Panc1 (cell line): ENCODE measurements around the gene BCL2L1. TPM values are rescaled to one million over a fixed set of nuclear protein-coding genes. Genes with fewer than 3 reads are reported as not detected.

Experiments
- ATAC-seq: fragments of 200-7000 bp; cut with Tn5 transposase; 2 replicates; pipeline ENCODE4 v1.9.1; 2020; ENCODE audit warnings: mild to moderate bottlenecking, moderate library complexity
- BruUV-seq: library from RNA; stranded (reverse); fragments of 400-500 nt; replicated peaks from 2 replicates; lab custom pipeline; 2021; lab: Mats Ljungman, UMichigan
- CTCF ChIA-PET: fragments of 300-600 bp; sonication (Branson Sonifier 250); formaldehyde crosslinking; loops from one replicate; lab custom pipeline; 2022; ENCODE audit warnings: antibody characterized with exemption; lab: Charles Lee
- POLR2A ChIA-PET: fragments of 300-600 bp; sonication (Branson Sonifier 250); formaldehyde crosslinking; loops from one replicate; lab custom pipeline; 2022; ENCODE audit warnings: antibody characterized with exemption; lab: Charles Lee
- DNase-seq: peaks from one replicate; pipeline ENCODE4 v3.0.0-alpha.2; 2010; ENCODE audit warnings: low read depth, low spot score
- H3K27ac ChIP-seq: 2 replicates; pipeline ENCODE4 v1.5.1; 2011; ENCODE audit warnings: mild to moderate bottlenecking, low read length, inconsistent platforms
- H3K27me3 ChIP-seq: fragments of 200-500 bp; sonication (Bioruptor generic); 2 replicates; pipeline ENCODE4 v1.6.0; 2014; ENCODE audit warnings: low read length, inconsistent platforms; ENCODE audit not compliant: control insufficient read depth, insufficient read depth
- H3K36me3 ChIP-seq: fragments of 200-500 bp; sonication (Bioruptor generic); 2 replicates; pipeline ENCODE4 v1.5.1; 2014; ENCODE audit warnings: inconsistent platforms, mild to moderate bottlenecking, low read length, moderate library complexity; ENCODE audit not compliant: control insufficient read depth, insufficient read depth
- H3K4me1 ChIP-seq: 2 replicates; pipeline ENCODE4 v1.5.1; 2011; ENCODE audit warnings: inconsistent platforms, mild to moderate bottlenecking, low read length, moderate library complexity; ENCODE audit not compliant: control insufficient read depth, insufficient read depth
- H3K4me3 ChIP-seq, 2 experiments: 2 replicates each; pipeline ENCODE4 v1.5.1; 2011 to 2012; ENCODE audit warnings: low read depth in 2 of 2, low read length in 2 of 2, mild to moderate bottlenecking in 2 of 2, inconsistent platforms in 1 of 2, moderate library complexity in 1 of 2
- H3K9me3 ChIP-seq: fragments of 200-500 bp; sonication (Bioruptor generic); 2 replicates; pipeline ENCODE4 v1.5.1; 2014; ENCODE audit warnings: low read depth, mild to moderate bottlenecking, inconsistent platforms, low read length, moderate library complexity; ENCODE audit not compliant: control insufficient read depth, insufficient read depth
- POLR2AphosphoS5 ChIP-seq: IDR thresholded peaks from 2 replicates; pipeline ENCODE4 v1.6.1; 2012; ENCODE audit warnings: mild to moderate bottlenecking, low read depth, low read length, moderate library complexity
- SIN3A ChIP-seq: IDR thresholded peaks from 2 replicates; pipeline ENCODE4 v1.6.1; 2012; ENCODE audit warnings: low read depth, mild to moderate bottlenecking, low read length, moderate library complexity, borderline replicate concordance; ENCODE audit not compliant: insufficient read depth
- TCF7L2 ChIP-seq: IDR thresholded peaks from 2 replicates; pipeline ENCODE4 v1.6.1; 2011; ENCODE audit warnings: mild to moderate bottlenecking, low read depth, low read length, inconsistent platforms
- in situ Hi-C: cut with HindIII; loops from 2 replicates; pipeline ENCODE4 v1.10.0; 2016; ENCODE audit warnings: low sequenced_read_pairs, low pct_unique_long_range_greater_than_20kb
- intact Hi-C: fragments of 100-400 bp; cut with micrococcal nuclease; formaldehyde crosslinking; loops from one replicate; pipeline ENCODE4 v1.10.0; 2022; ENCODE audit not compliant: unreplicated experiment
- total RNA-seq: library from RNA; stranded (reverse); gene quantifications from one replicate; pipeline ENCODE4 v1.2.1, GENCODE V29; 2021; ENCODE audit not compliant: unreplicated experiment
- TF ChIP-seq, protein P1 (sequence below), 2 experiments: IDR thresholded peaks; 2 replicates each; pipeline ENCODE4 v1.6.1; 2011 to 2012; ENCODE audit warnings: low read depth in 2 of 2, control low read depth in 1 of 2, low read length in 1 of 2, mild to moderate bottlenecking in 1 of 2, moderate library complexity in 1 of 2; ENCODE audit not compliant: insufficient read depth in 1 of 2
- TF ChIP-seq, protein P2 (sequence below): fragments of 450-650 bp; IDR thresholded peaks from 2 replicates; pipeline ENCODE4 v1.5.1; 2017; ENCODE audit warnings: mild to moderate bottlenecking

Gene BCL2L1
- total RNA-seq, 1 experiment from 2014 or later = 150 TPM

DNA sequence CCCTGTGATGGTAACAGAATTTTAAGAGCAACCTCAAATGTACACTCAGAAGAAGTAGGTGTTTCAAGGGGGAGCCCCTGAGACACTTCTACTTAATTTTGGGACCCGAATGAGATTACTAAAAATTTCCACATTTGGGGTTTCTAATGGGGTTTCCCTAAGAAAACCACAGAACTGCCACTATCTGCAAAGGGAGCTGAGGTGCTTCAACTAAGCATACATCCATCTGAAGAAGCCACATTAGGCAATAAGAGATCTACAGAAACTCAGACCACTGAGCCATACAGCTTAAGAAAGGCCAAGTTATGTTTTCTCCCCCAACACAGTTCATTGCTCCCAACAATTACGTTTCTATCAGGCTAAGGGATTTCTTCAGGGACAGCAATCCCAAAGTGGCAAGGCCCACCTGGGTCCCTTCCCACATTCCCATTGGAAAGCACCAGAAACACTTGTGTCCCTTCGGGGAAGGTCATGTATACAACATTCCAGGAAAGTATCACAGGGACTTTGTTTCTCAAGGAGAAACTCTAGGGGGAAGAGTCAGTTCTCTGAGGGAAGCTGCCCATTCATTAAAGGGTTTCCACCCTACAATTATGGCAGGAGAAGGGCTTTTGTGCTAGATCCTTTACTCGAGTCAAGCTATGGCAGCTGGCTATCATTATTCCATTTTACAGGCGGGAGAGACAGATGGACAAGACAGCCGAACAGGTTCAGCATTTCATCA lies 5.0 kb downstream of the BCL2L1 start:
- no peak for TF ChIP-seq POLR2AphosphoS5
- TF ChIP-seq TCF7L2 = no peak
- TF ChIP-seq, protein P1, sequence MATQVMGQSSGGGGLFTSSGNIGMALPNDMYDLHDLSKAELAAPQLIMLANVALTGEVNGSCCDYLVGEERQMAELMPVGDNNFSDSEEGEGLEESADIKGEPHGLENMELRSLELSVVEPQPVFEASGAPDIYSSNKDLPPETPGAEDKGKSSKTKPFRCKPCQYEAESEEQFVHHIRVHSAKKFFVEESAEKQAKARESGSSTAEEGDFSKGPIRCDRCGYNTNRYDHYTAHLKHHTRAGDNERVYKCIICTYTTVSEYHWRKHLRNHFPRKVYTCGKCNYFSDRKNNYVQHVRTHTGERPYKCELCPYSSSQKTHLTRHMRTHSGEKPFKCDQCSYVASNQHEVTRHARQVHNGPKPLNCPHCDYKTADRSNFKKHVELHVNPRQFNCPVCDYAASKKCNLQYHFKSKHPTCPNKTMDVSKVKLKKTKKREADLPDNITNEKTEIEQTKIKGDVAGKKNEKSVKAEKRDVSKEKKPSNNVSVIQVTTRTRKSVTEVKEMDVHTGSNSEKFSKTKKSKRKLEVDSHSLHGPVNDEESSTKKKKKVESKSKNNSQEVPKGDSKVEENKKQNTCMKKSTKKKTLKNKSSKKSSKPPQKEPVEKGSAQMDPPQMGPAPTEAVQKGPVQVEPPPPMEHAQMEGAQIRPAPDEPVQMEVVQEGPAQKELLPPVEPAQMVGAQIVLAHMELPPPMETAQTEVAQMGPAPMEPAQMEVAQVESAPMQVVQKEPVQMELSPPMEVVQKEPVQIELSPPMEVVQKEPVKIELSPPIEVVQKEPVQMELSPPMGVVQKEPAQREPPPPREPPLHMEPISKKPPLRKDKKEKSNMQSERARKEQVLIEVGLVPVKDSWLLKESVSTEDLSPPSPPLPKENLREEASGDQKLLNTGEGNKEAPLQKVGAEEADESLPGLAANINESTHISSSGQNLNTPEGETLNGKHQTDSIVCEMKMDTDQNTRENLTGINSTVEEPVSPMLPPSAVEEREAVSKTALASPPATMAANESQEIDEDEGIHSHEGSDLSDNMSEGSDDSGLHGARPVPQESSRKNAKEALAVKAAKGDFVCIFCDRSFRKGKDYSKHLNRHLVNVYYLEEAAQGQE (IDR thresholded peaks at IDR 0.05; ENCODE audit: insufficient read depth in 1 of 2, low read depth in 2 of 2, low read length in 1 of 2) = no peak
- TF ChIP-seq SIN3A = no peak
- TF ChIP-seq, protein P2, sequence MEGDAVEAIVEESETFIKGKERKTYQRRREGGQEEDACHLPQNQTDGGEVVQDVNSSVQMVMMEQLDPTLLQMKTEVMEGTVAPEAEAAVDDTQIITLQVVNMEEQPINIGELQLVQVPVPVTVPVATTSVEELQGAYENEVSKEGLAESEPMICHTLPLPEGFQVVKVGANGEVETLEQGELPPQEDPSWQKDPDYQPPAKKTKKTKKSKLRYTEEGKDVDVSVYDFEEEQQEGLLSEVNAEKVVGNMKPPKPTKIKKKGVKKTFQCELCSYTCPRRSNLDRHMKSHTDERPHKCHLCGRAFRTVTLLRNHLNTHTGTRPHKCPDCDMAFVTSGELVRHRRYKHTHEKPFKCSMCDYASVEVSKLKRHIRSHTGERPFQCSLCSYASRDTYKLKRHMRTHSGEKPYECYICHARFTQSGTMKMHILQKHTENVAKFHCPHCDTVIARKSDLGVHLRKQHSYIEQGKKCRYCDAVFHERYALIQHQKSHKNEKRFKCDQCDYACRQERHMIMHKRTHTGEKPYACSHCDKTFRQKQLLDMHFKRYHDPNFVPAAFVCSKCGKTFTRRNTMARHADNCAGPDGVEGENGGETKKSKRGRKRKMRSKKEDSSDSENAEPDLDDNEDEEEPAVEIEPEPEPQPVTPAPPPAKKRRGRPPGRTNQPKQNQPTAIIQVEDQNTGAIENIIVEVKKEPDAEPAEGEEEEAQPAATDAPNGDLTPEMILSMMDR = no peak
- no peaks in the 10 kb centered on the region for H3K27me3 ChIP-seq
- H3K36me3 ChIP-seq = peaks cover 10% of the 10 kb centered on the region
- BruUV-seq = no TSS peak
- in situ Hi-C loops (no loop called here), intact Hi-C loops (no loop called here)
- ChIA-PET POLR2A (interaction anchor here (0.6 to 0.9 kb wide), 2 partner anchors 22 to 127 kb away, joined by 6 to 8 read pairs; no protein-coding TSS in a partner anchor), CTCF (interaction anchor here (0.6 kb wide), 2 partner anchors 56 to 357 kb away, joined by 3 to 7 read pairs; no protein-coding TSS in a partner anchor)
- no peaks in the 10 kb centered on the region for H3K9me3 ChIP-seq
- H3K27ac ChIP-seq = peak overlapping the region; percentile 64
- DNase-seq (no peak), ATAC-seq (no peak)
- H3K4me3 ChIP-seq = peak overlapping the region; percentile 0 to 24; a peak in 2 of 4 replicates
- H3K4me1 ChIP-seq = peaks cover 73% of the 10 kb centered on the region

DNA sequence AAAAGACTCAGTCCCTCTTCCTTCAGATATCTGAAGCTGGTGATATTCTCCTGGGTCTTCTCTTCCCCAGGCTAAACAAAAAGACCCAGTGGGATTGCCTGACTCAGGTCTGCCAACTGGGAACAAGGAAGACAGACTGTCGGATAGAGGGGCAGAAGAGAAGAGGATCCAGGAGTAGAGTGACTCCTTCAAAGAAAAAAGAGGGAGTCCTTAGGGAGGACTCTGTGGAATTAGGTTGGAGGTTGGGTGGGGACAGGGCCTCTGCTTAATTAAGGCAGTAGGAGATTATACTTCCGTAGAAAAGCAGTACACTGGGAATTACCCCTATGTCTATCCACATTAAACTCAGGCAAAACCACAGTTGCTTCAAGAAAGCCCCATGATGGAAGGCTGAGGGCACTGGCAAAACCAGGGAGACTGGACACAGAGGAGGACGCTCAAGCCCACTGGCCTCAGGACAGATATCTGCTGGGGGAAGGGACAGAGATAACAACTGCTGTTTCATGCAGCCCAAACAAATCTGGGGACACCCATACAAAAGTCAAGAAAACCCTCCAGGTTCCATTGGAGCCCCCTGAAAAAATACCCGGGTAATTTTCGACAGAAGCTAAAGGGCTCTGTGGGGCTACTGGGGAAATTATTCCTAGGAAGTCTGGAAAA lies 5.7 kb downstream of the BCL2L1 start:
- no peaks in the 10 kb centered on the region for H3K9me3 ChIP-seq
- H3K27me3 ChIP-seq = no peaks in the 10 kb centered on the region
- peak overlapping the region; percentile 64 for H3K27ac ChIP-seq
- no peak for ATAC-seq
- TF ChIP-seq, protein P2 = no peak
- TF ChIP-seq POLR2AphosphoS5 = no peak
- TF ChIP-seq TCF7L2 = no peak
- TF ChIP-seq, protein P1 (IDR thresholded peaks at IDR 0.05; ENCODE audit: insufficient read depth in 1 of 2, low read depth in 2 of 2, low read length in 1 of 2) = no peak
- TF ChIP-seq SIN3A = no peak
- POLR2A ChIA-PET = no interaction called here
- H3K4me3 ChIP-seq = peak overlapping the region in 1 of 2 experiments; percentile 24; a peak in 2 of 4 replicates
- BruUV-seq = no TSS peak
- in situ Hi-C loops (no loop called here), intact Hi-C loops (no loop called here)
- H3K4me1 ChIP-seq = peaks cover 80% of the 10 kb centered on the region
- peaks cover 10% of the 10 kb centered on the region for H3K36me3 ChIP-seq
- DNase-seq = no peak
- CTCF ChIA-PET = no interaction called here
